ENCODE results near the gene FBXO7. TPM values are rescaled to one million over a fixed set of nuclear protein-coding genes. Genes with fewer than 3 reads are reported as not detected.

The FBXO7 gene
- 51.9 and 58.3 TPM in 2 replicates for total RNA-seq

DNA sequence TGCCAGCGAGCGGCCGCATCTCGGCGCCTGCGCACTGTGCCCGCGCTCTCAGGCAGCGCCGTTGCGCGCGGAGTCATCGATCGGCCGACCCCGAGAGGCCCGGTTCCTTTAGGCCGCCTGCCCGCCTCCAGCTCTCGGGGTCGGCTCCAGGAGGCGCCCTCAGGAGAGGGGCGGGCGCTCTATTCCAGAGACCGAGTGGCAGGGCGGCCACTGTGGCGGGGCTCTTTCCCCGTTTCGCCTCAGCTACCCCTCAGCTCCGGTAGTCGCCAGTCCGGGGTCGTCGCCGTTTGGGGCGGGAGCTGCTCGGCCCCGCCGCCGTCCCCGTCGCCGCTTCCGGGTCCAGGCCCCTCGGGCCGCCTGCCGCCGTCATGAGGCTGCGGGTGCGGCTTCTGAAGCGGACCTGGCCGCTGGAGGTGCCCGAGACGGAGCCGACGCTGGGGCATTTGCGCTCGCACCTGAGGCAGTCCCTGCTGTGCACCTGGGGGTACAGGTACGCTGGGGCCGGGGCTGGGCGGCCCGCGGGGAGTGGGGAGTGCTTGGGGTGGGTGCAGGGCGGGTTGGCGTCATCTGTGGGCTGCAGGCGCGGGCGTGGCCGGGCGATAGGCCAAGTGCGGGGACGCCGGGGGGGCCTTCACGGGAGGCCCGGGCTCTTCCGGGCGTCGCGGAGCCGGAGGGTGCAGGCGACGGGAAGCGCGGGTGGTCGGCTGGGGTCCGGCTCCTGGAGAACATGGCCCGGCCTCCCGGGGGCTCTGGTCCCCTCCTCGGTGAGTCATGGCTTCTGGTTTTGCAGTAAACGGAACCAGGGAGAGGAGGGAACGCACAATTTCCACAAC, at the start of gene FBXO7:
Gene FBXO7 (plus strand): TSS at position 177 of the 833 bp plus-strand sequence. CDS start 192 bp downstream, at position 369.

Other genes with a start within 250 kb of the FBXO7 start
- not detected in 2 replicates for gene SLC5A4, start 219.5 kb upstream of the FBXO7 start, total RNA-seq
- not detected in 2 replicates for gene RFPL3, start 116.9 kb upstream of the FBXO7 start, total RNA-seq
- gene RTCB, start 62.6 kb upstream of the FBXO7 start, total RNA-seq = 111 and 113 TPM in 2 replicates
- 1.0 TPM in 1 of 2 replicates, not detected in the other for gene BPIFC, start 10.4 kb upstream of the FBXO7 start, total RNA-seq

All from nasal cavity respiratory epithelium epithelial cell of viscerocranial mucosa (primary cell).